T-cell (primary cell): Measurements from ENCODE around the gene DLG4. TPM values are rescaled to one million over a fixed set of nuclear protein-coding genes. Genes with fewer than 3 reads are reported as not detected.

Experiments
- ATAC-seq, 4 experiments: fragments of 200-7000 bp in 3 of 4; fragments of 150-1000 bp in 1 of 4; cut with Tn5 transposase; replicated peaks in 1 of 4; 1 replicate in 3 of 4; 2 replicates in 1 of 4; pipeline ENCODE4 v1.10.0; 2021; ENCODE audit warnings: moderate library complexity in 3 of 4, mild to moderate bottlenecking in 2 of 4, moderate number of reproducible peaks in 1 of 4
- CTCF ChIA-PET, 2 donors: fragments of 300-600 bp; sonication (Branson Sonifier 250); formaldehyde crosslinking; loops; one replicate each; lab custom pipeline; 2022; ENCODE audit warnings: antibody characterized with exemption in 2 of 2; lab: Charles Lee
- POLR2A ChIA-PET, 2 donors: fragments of 300-600 bp; sonication (Branson Sonifier 250); formaldehyde crosslinking; loops; one replicate each; lab custom pipeline; 2022; ENCODE audit warnings: antibody characterized with exemption in 2 of 2; lab: Charles Lee
- DNase-seq, 35 experiments: peaks; one replicate each; pipeline versions ENCODE4 v3.0.0 to v3.0.0-alpha.2; 2013 to 2023
- H3K27ac ChIP-seq: one replicate; pipeline ENCODE4 v1.5.1; 2013; ENCODE audit warnings: low read length
- H3K27me3 ChIP-seq, 2 experiments: replicated peaks in 1 of 2; 1 replicate in 1 of 2; 2 replicates in 1 of 2; pipeline versions ENCODE4 v1.6.1 to v1.7.0; 2013; ENCODE audit warnings: low read length in 1 of 2, mixed read lengths in 1 of 2; ENCODE audit not compliant: control insufficient read depth in 2 of 2, insufficient read depth in 2 of 2; ENCODE audit errors: extremely low read depth in 1 of 2
- H3K36me3 ChIP-seq, 2 donors: 1 replicate in 1 of 2; 2 replicates in 1 of 2; pipeline versions ENCODE4 v1.6.1 to v1.7.0; 2013; ENCODE audit warnings: low read length in 1 of 2; ENCODE audit not compliant: control insufficient read depth in 2 of 2, insufficient read depth in 1 of 2; ENCODE audit errors: extremely low read depth in 1 of 2
- H3K4me1 ChIP-seq, 2 experiments: 1 replicate in 1 of 2; 2 replicates in 1 of 2; pipeline versions ENCODE4 v1.6.1 to v1.7.0; 2013; ENCODE audit warnings: low read length in 2 of 2, mixed read lengths in 1 of 2; ENCODE audit not compliant: insufficient read depth in 2 of 2, control insufficient read depth in 1 of 2; ENCODE audit errors: extremely low read depth in 1 of 2
- H3K4me3 ChIP-seq, 2 donors: 1 replicate in 1 of 2; 2 replicates in 1 of 2; pipeline versions ENCODE4 v1.5.1 to v1.7.0; 2013; ENCODE audit warnings: mild to moderate bottlenecking in 2 of 2, low read length in 1 of 2, moderate library complexity in 1 of 2; ENCODE audit not compliant: control insufficient read depth in 1 of 2; ENCODE audit errors: extremely low read depth in 1 of 2
- H3K9me3 ChIP-seq: 2 replicates; pipeline ENCODE4 v1.7.0; 2013
- H3K27ac Mint-ChIP-seq, 2 donors: one replicate each; pipeline ENCODE4 v1.8.0; 2020 to 2021; ENCODE audit warnings: mild to moderate bottlenecking in 2 of 2, mixed read lengths in 2 of 2
- H3K27me3 Mint-ChIP-seq, 2 donors: one replicate each; pipeline ENCODE4 v1.8.0; 2021 to 2022; ENCODE audit warnings: mixed read lengths in 2 of 2
- H3K36me3 Mint-ChIP-seq: one replicate; pipeline ENCODE4 v1.8.0; 2021; ENCODE audit warnings: mixed read lengths
- H3K4me1 Mint-ChIP-seq, 3 donors: one replicate each; pipeline ENCODE4 v1.8.0; 2020 to 2022; ENCODE audit warnings: mixed read lengths in 3 of 3, mild to moderate bottlenecking in 1 of 3
- H3K4me3 Mint-ChIP-seq, 3 donors: one replicate each; pipeline ENCODE4 v1.8.0; 2020 to 2022; ENCODE audit warnings: mild to moderate bottlenecking in 3 of 3, mixed read lengths in 3 of 3, moderate library complexity in 3 of 3
- H3K9me3 Mint-ChIP-seq, 3 donors: one replicate each; pipeline ENCODE4 v1.8.0; 2020 to 2022; ENCODE audit warnings: mixed read lengths in 3 of 3
- WGBS: methylation state at CpG from one replicate; pipeline ENCODE4 v1.1.5; 2013; ENCODE audit warnings: missing lambda C conversion rate; ENCODE audit not compliant: insufficient coverage; 5-methylcytosine and 5-hydroxymethylcytosine counted together
- total RNA-seq, 35 experiments: library from RNA in 6 of 35; stranded (reverse) in 6 of 35; fragments of 120-200 nt in 1 of 35; gene quantifications; one replicate each; pipeline versions ENCODE4 v1.2.1 to v1.2.4 and lab custom pipeline; 2013 to 2026

DLG4 gene
- total RNA-seq, 5 donors from 2014 or later (not counting 1 experiment from before 2014, with no cell fraction given), result 8.1 to 13.6 (median 9.3) TPM

- DNase-seq (no peak), ATAC-seq (no peak)
- peaks cover 6 to 43% of the 10 kb centered on the region in 2 donors for H3K36me3 ChIP-seq
- H3K4me3 ChIP-seq, result no peak overlapping the region
- H3K9me3 ChIP-seq, result no peaks in the 10 kb centered on the region
- H3K27me3 Mint-ChIP-seq, result no peaks in the 10 kb centered on the region
- 96% methylated on average over 5 of the region's 8 CpGs for WGBS
- H3K27ac ChIP-seq, result no peak overlapping the region
- peaks cover 20% of the 10 kb centered on the region for H3K36me3 Mint-ChIP-seq
- peaks cover 17 to 24% (median 23%) of the 10 kb centered on the region in 3 donors for H3K4me1 Mint-ChIP-seq
- H3K9me3 Mint-ChIP-seq, result no peaks in the 10 kb centered on the region
- peaks cover 11 to 30% of the 10 kb centered on the region in 2 experiments for H3K4me1 ChIP-seq
- POLR2A ChIA-PET, result interaction anchor here in 1 of 2 donors (0.6 to 0.9 kb wide), 3 partner anchors 9 to 133 kb away, joined by 3 to 7 read pairs (median 4); no protein-coding TSS in a partner anchor
- peaks cover 0 to 3% of the 10 kb centered on the region in 2 experiments for H3K27me3 ChIP-seq
- H3K4me3 Mint-ChIP-seq, result no peak overlapping the region
- CTCF ChIA-PET, result no interaction called here
- peak overlapping the region in 1 of 2 donors; percentile 77 for H3K27ac Mint-ChIP-seq
Observed at GRCh38 chr17:7256766-7257456, 37.3 kb upstream of the DLG4 start.

GRCh38 chr17:7254511-7254910 lies 34.9 kb upstream of the DLG4 start:
- ChIA-PET POLR2A (no interaction called here), CTCF (interaction anchor here in 1 of 2 donors (0.6 kb wide), 1 partner anchor 11 kb away, joined by 3 read pairs; no protein-coding TSS in a partner anchor)
- WGBS, result 100% methylated on average over 2 of the region's 4 CpGs
- H3K36me3 ChIP-seq, result peaks cover 6 to 40% of the 10 kb centered on the region in 2 donors
- no peaks in the 10 kb centered on the region for H3K27me3 ChIP-seq
- ATAC-seq (no peak), DNase-seq (no peak)
- Mint-ChIP-seq H3K36me3 (peaks cover 20% of the 10 kb centered on the region), H3K4me3 (peak overlapping the region in 1 of 3 donors; percentile 3), H3K27me3 (no peaks in the 10 kb centered on the region), H3K9me3 (no peaks in the 10 kb centered on the region), H3K27ac (peak overlapping the region in 1 of 2 donors; percentile 39), H3K4me1 (peaks cover 26 to 37% (median 35%) of the 10 kb centered on the region in 3 donors)
- no peaks in the 10 kb centered on the region for H3K9me3 ChIP-seq
- peaks cover 19 to 29% of the 10 kb centered on the region in 2 experiments for H3K4me1 ChIP-seq
- H3K27ac ChIP-seq, result no peak overlapping the region
- H3K4me3 ChIP-seq, result no peak overlapping the region

- H3K4me3 Mint-ChIP-seq, result peak overlapping the region; percentile 91 to 92 (median 91)
- peak overlapping the region; percentile 97 to 99 for H3K27ac Mint-ChIP-seq
- Histone ChIP-seq H3K9me3 (no peaks in the 10 kb centered on the region), H3K27me3 (no peaks in the 10 kb centered on the region), H3K4me1 (peaks cover 23 to 41% of the 10 kb centered on the region in 2 experiments), H3K27ac (peak overlapping the region; percentile 99), H3K36me3 (peaks cover 6 to 28% of the 10 kb centered on the region in 2 donors), H3K4me3 (peak overlapping the region; percentile 81 to 94)
- WGBS, result 94% methylated on average over 3 of the region's 5 CpGs
- no peaks in the 10 kb centered on the region for H3K27me3 Mint-ChIP-seq
- ChIA-PET POLR2A (no interaction called here), CTCF (no interaction called here)
- no peak for DNase-seq
- H3K36me3 Mint-ChIP-seq, result peaks cover 20% of the 10 kb centered on the region
- H3K4me1 Mint-ChIP-seq, result peaks cover 37 to 48% (median 47%) of the 10 kb centered on the region in 3 donors
- ATAC-seq, result no peak
- no peaks in the 10 kb centered on the region for H3K9me3 Mint-ChIP-seq
Observed at GRCh38 chr17:7253082-7253481, 33.4 kb upstream of the DLG4 start.

GRCh38 chr17:7252176-7253043 lies 32.8 kb upstream of the DLG4 start, which contains the start of gene ELP5:
TSS of gene ELP5 (plus strand) at chr17:7252215. CDS start at chr17:7252551, 336 bp downstream.
- peak within 1 kb of the TSS; percentile 81 to 94 for H3K4me3 ChIP-seq
- ChIA-PET POLR2A (no interaction called here), CTCF (interaction anchor here in 1 of 2 donors (1.7 kb wide), 1 partner anchor 10 kb away, joined by 9 read pairs; the partner anchor contains the start of gene GABARAP)
- H3K4me1 Mint-ChIP-seq, result peaks cover 37 to 48% (median 47%) of the 10 kb centered on the region in 3 donors
- WGBS, result 0% methylated on average over 25 of the region's 55 CpGs
- ATAC-seq (peak; percentile 51 to 57 (median 53)), DNase-seq (peak in 33 of 35 experiments; percentile 66 to 98 (median 81))
- no peaks in the 10 kb centered on the region for H3K9me3 ChIP-seq
- H3K27ac ChIP-seq, result peak within 1 kb of the TSS; percentile 99
- peak within 1 kb of the TSS; percentile 97 to 99 for H3K27ac Mint-ChIP-seq
- no peaks in the 10 kb centered on the region for H3K9me3 Mint-ChIP-seq
- H3K36me3 Mint-ChIP-seq, result peaks cover 20% of the 10 kb centered on the region
- peaks cover 6 to 25% of the 10 kb centered on the region in 2 donors for H3K36me3 ChIP-seq
- H3K4me3 Mint-ChIP-seq, result peak within 1 kb of the TSS; percentile 91 to 94 (median 91)
- H3K27me3 Mint-ChIP-seq, result no peaks in the 10 kb centered on the region
- no peaks in the 10 kb centered on the region for H3K27me3 ChIP-seq
- H3K4me1 ChIP-seq, result peaks cover 23 to 45% of the 10 kb centered on the region in 2 experiments

GRCh38 chr17:7251661-7252175 lies 32.1 kb upstream of the DLG4 start, which contains the start of gene CTDNEP1:
TSS of gene CTDNEP1 (minus strand) at chr17:7251734. CDS start at chr17:7251296, 438 bp downstream.
- peak in 34 of 35 experiments; percentile 97 to 100 (median 99) for DNase-seq
- Mint-ChIP-seq H3K27me3 (no peaks in the 10 kb centered on the region), H3K36me3 (peaks cover 19% of the 10 kb centered on the region), H3K4me1 (peaks cover 39 to 51% (median 47%) of the 10 kb centered on the region in 3 donors), H3K4me3 (peak within 1 kb of the TSS; percentile 91 to 94 (median 91)), H3K27ac (peak within 1 kb of the TSS; percentile 97 to 99), H3K9me3 (no peaks in the 10 kb centered on the region)
- Histone ChIP-seq H3K27me3 (no peaks in the 10 kb centered on the region), H3K27ac (peak within 1 kb of the TSS; percentile 99), H3K9me3 (no peaks in the 10 kb centered on the region), H3K36me3 (peaks cover 6 to 24% of the 10 kb centered on the region in 2 donors), H3K4me3 (peak within 1 kb of the TSS; percentile 81 to 94), H3K4me1 (peaks cover 23 to 48% of the 10 kb centered on the region in 2 experiments)
- ChIA-PET POLR2A (no interaction called here), CTCF (interaction anchor here in 1 of 2 donors (1.7 kb wide), 1 partner anchor 10 kb away, joined by 9 read pairs; the partner anchor contains the start of gene GABARAP)
- 0% methylated on average over 14 of the region's 41 CpGs for WGBS
- ATAC-seq, result peak; percentile 89 to 93 (median 91)
